MM.1S (cell line): ENCODE data around the gene TMEM163.

Experiments used
- EZH2 ChIP-seq: fragments of 300-600 bp; sonication (generic); optimal IDR thresholded peaks from 2 replicates; pipeline ENCODE3; 2017; ENCODE audit warnings: low read depth, mild to moderate bottlenecking, antibody characterized with exemption, low read length, mixed read lengths
- EZH2phosphoT487 ChIP-seq: fragments of 300-600 bp; sonication (generic); IDR thresholded peaks from 2 replicates; pipeline ENCODE4 v1.6.1; 2018; ENCODE audit warnings: antibody characterized with exemption, low read length
- TF ChIP-seq, protein P1 (sequence below): fragments of 300-600 bp; sonication (generic); IDR thresholded peaks from 2 replicates; pipeline ENCODE4 v1.5.1; 2016; ENCODE audit warnings: antibody characterized with exemption, low read length, mixed read lengths

DNA sequence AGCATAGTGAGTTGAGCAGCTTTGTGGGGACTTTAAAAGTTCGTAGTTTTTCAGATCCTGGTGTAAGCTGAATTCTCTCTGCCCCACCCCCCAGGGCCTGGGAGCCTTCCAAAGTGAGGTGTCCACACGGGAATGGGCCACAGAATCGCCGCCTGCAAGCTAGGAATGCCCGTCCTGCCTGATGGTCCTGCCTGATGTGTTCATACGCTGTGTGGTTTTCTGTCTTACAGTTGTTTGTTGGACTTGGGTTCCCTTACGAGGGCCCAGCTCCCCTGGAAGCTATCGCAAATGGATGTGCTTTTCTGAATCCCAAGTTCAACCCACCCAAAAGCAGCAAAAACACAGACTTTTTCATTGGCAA, 306.2 kb downstream of the TMEM163 start:
- TF ChIP-seq, protein P1, sequence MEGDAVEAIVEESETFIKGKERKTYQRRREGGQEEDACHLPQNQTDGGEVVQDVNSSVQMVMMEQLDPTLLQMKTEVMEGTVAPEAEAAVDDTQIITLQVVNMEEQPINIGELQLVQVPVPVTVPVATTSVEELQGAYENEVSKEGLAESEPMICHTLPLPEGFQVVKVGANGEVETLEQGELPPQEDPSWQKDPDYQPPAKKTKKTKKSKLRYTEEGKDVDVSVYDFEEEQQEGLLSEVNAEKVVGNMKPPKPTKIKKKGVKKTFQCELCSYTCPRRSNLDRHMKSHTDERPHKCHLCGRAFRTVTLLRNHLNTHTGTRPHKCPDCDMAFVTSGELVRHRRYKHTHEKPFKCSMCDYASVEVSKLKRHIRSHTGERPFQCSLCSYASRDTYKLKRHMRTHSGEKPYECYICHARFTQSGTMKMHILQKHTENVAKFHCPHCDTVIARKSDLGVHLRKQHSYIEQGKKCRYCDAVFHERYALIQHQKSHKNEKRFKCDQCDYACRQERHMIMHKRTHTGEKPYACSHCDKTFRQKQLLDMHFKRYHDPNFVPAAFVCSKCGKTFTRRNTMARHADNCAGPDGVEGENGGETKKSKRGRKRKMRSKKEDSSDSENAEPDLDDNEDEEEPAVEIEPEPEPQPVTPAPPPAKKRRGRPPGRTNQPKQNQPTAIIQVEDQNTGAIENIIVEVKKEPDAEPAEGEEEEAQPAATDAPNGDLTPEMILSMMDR = no peak
- TF ChIP-seq EZH2 (no peak), EZH2phosphoT487 (no peak)
